ENCODE measurements around the gene MCM10. TPM values are rescaled to one million over a fixed set of nuclear protein-coding genes. Genes with fewer than 3 reads are reported as not detected.

Gene MCM10
- total RNA-seq, 3 donors from 2014 or later = 0.15 to 2.0 (median 1.8) TPM

DNA sequence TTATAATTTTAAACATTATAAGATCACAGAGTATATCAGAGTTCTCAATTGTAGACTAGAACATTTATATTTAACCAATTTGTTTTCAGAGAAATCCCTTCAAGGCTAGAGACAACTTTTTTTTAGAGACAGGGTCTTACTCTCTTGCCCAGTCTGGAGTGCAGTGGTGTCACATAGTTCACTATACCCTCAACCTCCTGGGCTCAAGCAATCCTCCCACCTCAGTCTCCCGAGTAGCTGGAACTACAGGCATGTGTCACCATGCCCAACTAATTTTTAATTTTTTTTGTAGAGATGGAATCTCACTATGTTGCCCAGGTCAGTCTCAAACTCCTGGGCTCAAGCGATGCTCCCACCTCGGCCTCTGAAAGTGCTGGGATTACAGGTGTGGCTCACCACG lies 57.5 kb downstream of the MCM10 start:
- Histone ChIP-seq H3K4me3 (no peak overlapping the region), H3K27me3 (no peaks in the 10 kb centered on the region), H3K4me1 (no peaks in the 10 kb centered on the region), H3K27ac (no peak overlapping the region), H3K9me3 (no peaks in the 10 kb centered on the region), H3K36me3 (no peaks in the 10 kb centered on the region)
- DNase-seq (ENCODE audit: low spot score in 2 of 2) = no peak
- intact Hi-C loops (cut with DNase I; ENCODE audit: low total_unique reads) = no loop called here
- no peak for TF ChIP-seq POLR2A (IDR thresholded peaks at IDR 0.05)
- TF ChIP-seq, protein P1, sequence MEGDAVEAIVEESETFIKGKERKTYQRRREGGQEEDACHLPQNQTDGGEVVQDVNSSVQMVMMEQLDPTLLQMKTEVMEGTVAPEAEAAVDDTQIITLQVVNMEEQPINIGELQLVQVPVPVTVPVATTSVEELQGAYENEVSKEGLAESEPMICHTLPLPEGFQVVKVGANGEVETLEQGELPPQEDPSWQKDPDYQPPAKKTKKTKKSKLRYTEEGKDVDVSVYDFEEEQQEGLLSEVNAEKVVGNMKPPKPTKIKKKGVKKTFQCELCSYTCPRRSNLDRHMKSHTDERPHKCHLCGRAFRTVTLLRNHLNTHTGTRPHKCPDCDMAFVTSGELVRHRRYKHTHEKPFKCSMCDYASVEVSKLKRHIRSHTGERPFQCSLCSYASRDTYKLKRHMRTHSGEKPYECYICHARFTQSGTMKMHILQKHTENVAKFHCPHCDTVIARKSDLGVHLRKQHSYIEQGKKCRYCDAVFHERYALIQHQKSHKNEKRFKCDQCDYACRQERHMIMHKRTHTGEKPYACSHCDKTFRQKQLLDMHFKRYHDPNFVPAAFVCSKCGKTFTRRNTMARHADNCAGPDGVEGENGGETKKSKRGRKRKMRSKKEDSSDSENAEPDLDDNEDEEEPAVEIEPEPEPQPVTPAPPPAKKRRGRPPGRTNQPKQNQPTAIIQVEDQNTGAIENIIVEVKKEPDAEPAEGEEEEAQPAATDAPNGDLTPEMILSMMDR (IDR thresholded peaks at IDR 0.05) = no peak
- no peak for TF ChIP-seq POLR2AphosphoS5 (IDR thresholded peaks at IDR 0.05)

DNA sequence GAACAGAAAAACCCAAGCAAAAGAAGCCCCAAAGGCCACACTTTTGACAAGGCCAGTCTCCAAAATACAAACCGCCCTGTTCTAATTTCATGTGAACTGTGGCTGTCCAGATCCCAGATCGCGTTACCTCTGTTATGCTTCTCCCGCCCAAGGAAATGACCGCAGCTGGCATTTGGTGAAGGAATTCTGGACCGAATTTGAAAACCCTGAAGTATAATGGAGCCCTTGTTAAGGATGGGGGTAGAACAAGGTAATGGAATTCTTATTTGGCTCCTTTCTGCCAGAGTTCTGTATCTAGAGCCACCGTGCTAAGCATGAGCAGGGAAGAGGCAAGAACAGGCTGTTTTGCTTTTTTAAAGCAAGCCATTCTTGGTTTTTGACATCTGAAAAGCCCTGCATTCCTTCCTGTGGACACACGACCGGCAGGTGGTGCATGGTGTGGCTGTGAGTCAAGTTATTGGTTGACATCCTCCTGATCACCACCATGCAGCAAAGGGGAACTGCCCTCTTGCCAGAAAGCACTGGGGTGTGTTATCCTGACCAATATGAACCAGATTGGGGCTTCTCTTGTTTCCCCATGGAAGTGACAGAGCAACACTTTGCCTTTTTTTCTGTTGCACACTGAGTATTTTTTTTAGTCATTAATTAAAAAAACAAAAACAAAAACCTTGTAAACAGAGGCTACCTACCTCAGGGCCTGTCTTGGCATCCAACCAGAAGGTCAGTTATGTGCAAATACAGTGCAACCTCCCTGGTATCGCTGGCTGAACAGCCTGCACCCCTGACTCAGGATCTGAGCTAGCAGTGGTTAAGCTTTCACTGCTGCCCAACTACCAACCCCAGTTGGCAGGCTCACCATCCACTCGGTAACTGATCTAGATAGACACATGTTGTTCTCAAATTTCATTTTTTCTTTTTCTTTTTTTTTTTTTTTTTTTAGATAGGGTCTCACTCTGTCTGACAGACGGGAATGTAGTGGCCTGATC lies 58.6 kb downstream of the MCM10 start:
- Histone ChIP-seq H3K9me3 (no peaks in the 10 kb centered on the region), H3K27ac (peak overlapping the region; percentile 52 to 55), H3K4me1 (no peaks in the 10 kb centered on the region), H3K36me3 (no peaks in the 10 kb centered on the region), H3K4me3 (no peak overlapping the region), H3K27me3 (no peaks in the 10 kb centered on the region)
- peak in 1 of 2 donors; percentile 78 for DNase-seq (ENCODE audit: low spot score in 2 of 2)
- TF ChIP-seq, protein P1 (IDR thresholded peaks at IDR 0.05) = peak in 1 of 3 donors; percentile 42
- TF ChIP-seq POLR2AphosphoS5 (IDR thresholded peaks at IDR 0.05) (peak in 1 of 3 donors; percentile 46), POLR2A (IDR thresholded peaks at IDR 0.05) (no peak)
- intact Hi-C loops (cut with DNase I; ENCODE audit: low total_unique reads) = no loop called here

DNA sequence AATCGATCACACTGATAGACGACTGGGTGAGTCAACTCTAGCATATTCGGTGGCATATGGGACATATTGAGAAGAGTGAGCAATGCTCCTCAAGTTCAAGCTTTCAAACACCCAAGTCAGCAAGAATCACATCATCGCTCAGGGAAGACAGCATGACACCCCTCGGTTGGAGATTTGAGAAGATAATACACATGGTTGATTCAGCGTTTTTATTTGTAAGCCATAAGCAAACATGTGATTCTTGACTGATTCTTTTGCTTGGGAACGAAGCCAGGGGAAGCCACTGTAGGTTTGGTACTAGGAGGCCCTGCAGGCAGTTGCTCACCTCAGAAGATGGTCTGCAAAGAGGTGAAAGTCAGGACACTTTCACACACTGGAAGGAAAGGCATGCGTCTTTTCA lies 60.2 kb downstream of the MCM10 start:
- Histone ChIP-seq H3K4me3 (no peak overlapping the region), H3K4me1 (no peaks in the 10 kb centered on the region), H3K9me3 (no peaks in the 10 kb centered on the region), H3K36me3 (no peaks in the 10 kb centered on the region), H3K27ac (no peak overlapping the region), H3K27me3 (no peaks in the 10 kb centered on the region)
- TF ChIP-seq POLR2AphosphoS5 (IDR thresholded peaks at IDR 0.05) = no peak
- TF ChIP-seq, protein P1 (IDR thresholded peaks at IDR 0.05) = no peak
- TF ChIP-seq POLR2A (IDR thresholded peaks at IDR 0.05) = no peak
- DNase-seq (ENCODE audit: low spot score in 2 of 2) = no peak
- intact Hi-C loops (cut with DNase I; ENCODE audit: low total_unique reads) = no loop called here

DNA sequence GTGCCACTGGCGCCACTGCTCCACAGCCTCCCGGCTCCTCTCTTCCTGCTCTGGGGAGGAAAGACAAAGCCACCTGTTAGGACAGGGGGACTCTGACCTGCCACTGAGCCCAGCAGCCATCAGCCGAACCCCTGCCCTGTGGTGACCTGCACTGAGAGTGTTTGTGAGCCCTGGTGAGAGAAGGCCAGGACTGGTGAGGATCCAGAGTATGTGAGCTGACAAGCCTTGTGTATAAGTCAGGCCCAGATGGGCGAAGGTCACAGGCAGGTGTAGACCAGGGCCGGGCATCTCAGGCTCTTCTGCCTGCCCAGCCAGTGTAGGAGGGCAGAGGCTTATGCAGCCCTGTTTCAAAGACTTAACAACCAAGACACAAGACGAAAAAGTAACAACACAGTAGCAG lies 60.8 kb downstream of the MCM10 start:
- Histone ChIP-seq H3K27ac (no peak overlapping the region), H3K4me3 (no peak overlapping the region), H3K27me3 (no peaks in the 10 kb centered on the region), H3K36me3 (no peaks in the 10 kb centered on the region), H3K9me3 (no peaks in the 10 kb centered on the region), H3K4me1 (no peaks in the 10 kb centered on the region)
- DNase-seq (ENCODE audit: low spot score in 2 of 2) = no peak
- TF ChIP-seq, protein P1 (IDR thresholded peaks at IDR 0.05) = no peak
- no peak for TF ChIP-seq POLR2AphosphoS5 (IDR thresholded peaks at IDR 0.05)
- TF ChIP-seq POLR2A (IDR thresholded peaks at IDR 0.05) = no peak
- intact Hi-C loops (cut with DNase I; ENCODE audit: low total_unique reads) = no loop called here

DNA sequence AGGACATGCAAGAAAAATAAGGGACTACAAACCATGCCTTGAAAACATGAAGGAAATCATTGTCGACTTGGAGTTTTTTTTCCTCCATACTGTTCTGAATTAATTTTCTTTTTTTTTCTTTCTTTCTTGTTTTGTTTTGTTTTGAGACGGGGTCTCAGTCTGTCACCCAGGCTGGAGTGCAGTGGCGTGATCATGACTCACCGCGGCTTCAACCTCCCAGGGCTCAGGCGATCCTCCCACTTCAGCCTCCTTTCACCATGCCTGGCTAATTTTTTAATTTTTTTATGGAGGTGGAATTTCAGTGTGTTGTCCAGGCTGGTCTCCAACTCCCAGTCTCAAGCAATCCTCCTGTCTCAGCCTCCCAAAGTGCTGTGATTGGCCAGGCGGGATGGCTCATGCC lies 61.2 kb downstream of the MCM10 start:
- intact Hi-C loops (cut with DNase I; ENCODE audit: low total_unique reads) = no loop called here
- H3K27me3 ChIP-seq = no peaks in the 10 kb centered on the region
- no peak for DNase-seq (ENCODE audit: low spot score in 2 of 2)
- no peak overlapping the region for H3K27ac ChIP-seq
- H3K9me3 ChIP-seq = no peaks in the 10 kb centered on the region
- no peak for TF ChIP-seq POLR2AphosphoS5 (IDR thresholded peaks at IDR 0.05)
- H3K4me3 ChIP-seq = no peak overlapping the region
- H3K4me1 ChIP-seq = no peaks in the 10 kb centered on the region
- no peaks in the 10 kb centered on the region for H3K36me3 ChIP-seq

All from breast epithelium (tissue), 4 donors.